ENCODE data around the gene KIAA1143.

The KIAA1143 gene

DNA sequence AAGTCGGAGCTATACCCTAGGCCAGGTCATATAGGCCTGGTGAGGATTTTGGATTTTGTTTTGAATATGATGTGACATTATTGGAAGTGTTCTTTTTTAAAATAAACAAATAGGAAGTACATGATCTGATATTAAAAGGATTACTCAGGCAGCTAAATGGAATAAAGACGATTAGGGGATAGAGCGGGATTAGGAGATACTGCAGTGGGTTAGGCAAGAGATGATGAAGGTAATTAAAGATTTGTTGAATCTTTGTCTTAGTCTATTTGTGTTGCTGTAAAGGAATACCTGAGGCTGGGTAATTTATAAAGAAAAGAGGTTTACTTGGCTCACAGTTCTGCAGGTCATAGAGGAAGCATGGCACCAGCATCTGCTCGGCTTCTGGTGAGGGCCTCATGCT lies 21.5 kb upstream of the KIAA1143 start:
- Histone ChIP-seq H3K27me3 (replicated peaks) (no peaks in the 10 kb centered on the region), H3K4me3 (ENCODE audit: low read depth, low read length) (no peak overlapping the region), H3K36me3 (replicated peaks) (no peaks in the 10 kb centered on the region), H3K27ac (no peak overlapping the region)
- in situ Hi-C loops (cut with HindIII; ENCODE audit: low pct_ligation_motif_present, low sequenced_read_pairs): no loop called here
- TF ChIP-seq, protein P1, sequence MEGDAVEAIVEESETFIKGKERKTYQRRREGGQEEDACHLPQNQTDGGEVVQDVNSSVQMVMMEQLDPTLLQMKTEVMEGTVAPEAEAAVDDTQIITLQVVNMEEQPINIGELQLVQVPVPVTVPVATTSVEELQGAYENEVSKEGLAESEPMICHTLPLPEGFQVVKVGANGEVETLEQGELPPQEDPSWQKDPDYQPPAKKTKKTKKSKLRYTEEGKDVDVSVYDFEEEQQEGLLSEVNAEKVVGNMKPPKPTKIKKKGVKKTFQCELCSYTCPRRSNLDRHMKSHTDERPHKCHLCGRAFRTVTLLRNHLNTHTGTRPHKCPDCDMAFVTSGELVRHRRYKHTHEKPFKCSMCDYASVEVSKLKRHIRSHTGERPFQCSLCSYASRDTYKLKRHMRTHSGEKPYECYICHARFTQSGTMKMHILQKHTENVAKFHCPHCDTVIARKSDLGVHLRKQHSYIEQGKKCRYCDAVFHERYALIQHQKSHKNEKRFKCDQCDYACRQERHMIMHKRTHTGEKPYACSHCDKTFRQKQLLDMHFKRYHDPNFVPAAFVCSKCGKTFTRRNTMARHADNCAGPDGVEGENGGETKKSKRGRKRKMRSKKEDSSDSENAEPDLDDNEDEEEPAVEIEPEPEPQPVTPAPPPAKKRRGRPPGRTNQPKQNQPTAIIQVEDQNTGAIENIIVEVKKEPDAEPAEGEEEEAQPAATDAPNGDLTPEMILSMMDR (IDR thresholded peaks at IDR 0.05; ENCODE audit: low read depth, low read length, missing control alignments): no peak
- DNase-seq: no peak

- no peak for DNase-seq
- in situ Hi-C loops (cut with HindIII; ENCODE audit: low pct_ligation_motif_present, low sequenced_read_pairs): no loop called here
- Histone ChIP-seq H3K4me3 (ENCODE audit: low read depth, low read length) (no peak overlapping the region), H3K36me3 (replicated peaks) (no peaks in the 10 kb centered on the region), H3K27me3 (replicated peaks) (no peaks in the 10 kb centered on the region), H3K27ac (no peak overlapping the region)
- TF ChIP-seq, protein P1 (IDR thresholded peaks at IDR 0.05; ENCODE audit: low read depth, low read length, missing control alignments): no peak
These were observed 10.7 kb upstream of the KIAA1143 start for GRCh38 chr3:44772099-44772442.

DNA sequence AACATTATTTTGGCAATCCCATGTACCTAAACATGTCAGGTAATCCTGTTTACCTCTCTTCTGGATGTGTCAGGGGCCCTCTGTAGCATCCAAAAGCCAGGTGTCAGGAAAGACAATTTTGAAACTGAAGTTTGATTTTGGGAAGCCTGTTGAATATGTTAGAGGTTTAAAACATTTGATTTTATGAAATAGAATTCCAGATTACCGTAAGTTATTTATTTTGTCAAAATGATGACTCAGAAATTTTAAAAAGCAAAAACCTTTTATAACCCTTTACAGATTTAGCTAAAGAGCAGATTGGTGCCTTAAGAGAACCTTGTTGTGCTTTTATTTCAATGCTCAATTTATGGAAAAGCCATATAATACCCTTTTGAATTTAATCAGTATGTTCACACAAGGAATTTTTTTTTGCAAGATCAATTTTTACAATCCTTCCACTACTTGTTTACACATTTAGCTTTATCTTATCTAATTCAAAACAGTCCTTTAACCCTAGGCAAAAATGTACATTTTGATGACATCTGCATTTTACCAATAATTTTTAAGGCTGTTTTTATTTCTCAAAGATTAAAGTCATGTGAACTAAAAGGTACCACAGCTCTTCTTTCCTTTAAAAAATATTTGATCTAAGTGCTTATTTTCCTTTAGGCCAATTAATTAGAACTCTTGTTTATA lies 10.1 kb upstream of the KIAA1143 start:
- H3K4me3 ChIP-seq (ENCODE audit: low read depth, low read length): no peak overlapping the region
- no peaks in the 10 kb centered on the region for H3K36me3 ChIP-seq (replicated peaks)
- in situ Hi-C loops (cut with HindIII; ENCODE audit: low pct_ligation_motif_present, low sequenced_read_pairs): no loop called here
- H3K27ac ChIP-seq: no peak overlapping the region
- DNase-seq: no peak
- TF ChIP-seq, protein P1 (IDR thresholded peaks at IDR 0.05; ENCODE audit: low read depth, low read length, missing control alignments): no peak
- no peaks in the 10 kb centered on the region for H3K27me3 ChIP-seq (replicated peaks)

- Histone ChIP-seq H3K4me3 (ENCODE audit: low read depth, low read length) (no peak overlapping the region), H3K27ac (no peak overlapping the region), H3K36me3 (replicated peaks) (no peaks in the 10 kb centered on the region), H3K27me3 (replicated peaks) (no peaks in the 10 kb centered on the region)
- TF ChIP-seq, protein P1 (IDR thresholded peaks at IDR 0.05; ENCODE audit: low read depth, low read length, missing control alignments): no peak
- in situ Hi-C loops (cut with HindIII; ENCODE audit: low pct_ligation_motif_present, low sequenced_read_pairs): no loop called here
- DNase-seq: no peak
These were observed 2.8 kb upstream of the KIAA1143 start for GRCh38 chr3:44764248-44764647.

- in situ Hi-C loops (cut with HindIII; ENCODE audit: low pct_ligation_motif_present, low sequenced_read_pairs): no loop called here
- TF ChIP-seq, protein P1 (IDR thresholded peaks at IDR 0.05; ENCODE audit: low read depth, low read length, missing control alignments): no peak
- no peak for DNase-seq
- peaks cover 2% of the 10 kb centered on the region for H3K36me3 ChIP-seq (replicated peaks)
- no peaks in the 10 kb centered on the region for H3K27me3 ChIP-seq (replicated peaks)
- H3K27ac ChIP-seq: no peak overlapping the region
- H3K4me3 ChIP-seq (ENCODE audit: low read depth, low read length): peak overlapping the region; percentile 91
These were observed 1.3 kb upstream of the KIAA1143 start for GRCh38 chr3:44762690-44763089.

GRCh38 chr3:44762170-44762677 lies 805 bp upstream of the KIAA1143 start:
- peaks cover 2% of the 10 kb centered on the region for H3K36me3 ChIP-seq (replicated peaks)
- H3K27me3 ChIP-seq (replicated peaks): no peaks in the 10 kb centered on the region
- peak; percentile 1 for DNase-seq
- peak overlapping the region; percentile 91 for H3K4me3 ChIP-seq (ENCODE audit: low read depth, low read length)
- TF ChIP-seq, protein P1 (IDR thresholded peaks at IDR 0.05; ENCODE audit: low read depth, low read length, missing control alignments): no peak
- in situ Hi-C loops (cut with HindIII; ENCODE audit: low pct_ligation_motif_present, low sequenced_read_pairs): no loop called here
- no peak overlapping the region for H3K27ac ChIP-seq
